RPMI8226 (cell line): ENCODE measurements around the gene CCDC85C.

Experiments
- DNase-seq: peaks from one replicate; pipeline ENCODE4 v3.0.0-alpha.2; 2015

CCDC85C gene

GRCh38 chr14:99519931-99520421 is 84.0 kb downstream of the CCDC85C start:
- no peak for DNase-seq

GRCh38 chr14:99519347-99519881 is 84.6 kb downstream of the CCDC85C start:
- DNase-seq = no peak

- DNase-seq = peak; percentile 64
Observed at GRCh38 chr14:99518441-99519346, 85.3 kb downstream of the CCDC85C start.

- no peak for DNase-seq
Observed at GRCh38 chr14:99517643-99518381, 86.2 kb downstream of the CCDC85C start.

- DNase-seq = no peak
Observed at GRCh38 chr14:99516871-99517642, 87.0 kb downstream of the CCDC85C start.

- DNase-seq = no peak
Observed at GRCh38 chr14:99516156-99516870, 87.7 kb downstream of the CCDC85C start.

GRCh38 chr14:99515301-99516155 is 88.5 kb downstream of the CCDC85C start:
- DNase-seq = no peak

GRCh38 chr14:99514552-99515300 is 89.3 kb downstream of the CCDC85C start:
- no peak for DNase-seq

- no peak for DNase-seq
Observed at GRCh38 chr14:99513946-99514551, 90.0 kb downstream of the CCDC85C start.

- DNase-seq = no peak
Observed at GRCh38 chr14:99513183-99513694, 90.8 kb downstream of the CCDC85C start.

- no peak for DNase-seq
Observed at GRCh38 chr14:99512571-99513182, 91.3 kb downstream of the CCDC85C start.

- DNase-seq = no peak
Observed at GRCh38 chr14:99512110-99512449, 91.9 kb downstream of the CCDC85C start.

- DNase-seq = no peak
Observed at GRCh38 chr14:99511421-99512109, 92.4 kb downstream of the CCDC85C start.

- no peak for DNase-seq
Observed at GRCh38 chr14:99510556-99511139, 93.4 kb downstream of the CCDC85C start.

- DNase-seq = no peak
Observed at GRCh38 chr14:99509871-99510555, 94.0 kb downstream of the CCDC85C start.

- DNase-seq = peak; percentile 74
Observed at GRCh38 chr14:99508896-99509629, 94.9 kb downstream of the CCDC85C start.
